ENCODE measurements around the gene FAAP20.

The FAAP20 gene

DNA sequence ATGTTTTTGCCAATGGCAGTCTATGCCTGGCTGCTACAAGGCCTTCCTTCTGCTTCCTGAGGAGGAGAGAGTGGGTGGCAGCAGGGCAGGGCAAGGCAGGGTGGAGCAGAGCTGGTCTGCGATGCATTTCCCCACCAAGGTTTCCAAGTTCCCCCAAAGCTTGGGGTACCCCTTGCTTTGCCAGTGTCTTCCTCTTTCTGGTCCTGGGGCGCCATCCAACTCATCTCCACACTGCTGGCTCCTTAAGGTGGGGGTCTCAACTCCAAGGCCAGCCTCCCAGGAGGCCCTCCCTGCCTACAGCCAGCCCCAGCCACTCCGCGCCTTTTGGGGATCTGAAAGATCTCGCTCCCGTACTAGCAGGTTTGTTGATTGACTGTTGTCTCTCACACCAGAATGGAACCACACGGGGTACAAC, 29.6 kb upstream of the FAAP20 start:
- TF ChIP-seq, protein P1, sequence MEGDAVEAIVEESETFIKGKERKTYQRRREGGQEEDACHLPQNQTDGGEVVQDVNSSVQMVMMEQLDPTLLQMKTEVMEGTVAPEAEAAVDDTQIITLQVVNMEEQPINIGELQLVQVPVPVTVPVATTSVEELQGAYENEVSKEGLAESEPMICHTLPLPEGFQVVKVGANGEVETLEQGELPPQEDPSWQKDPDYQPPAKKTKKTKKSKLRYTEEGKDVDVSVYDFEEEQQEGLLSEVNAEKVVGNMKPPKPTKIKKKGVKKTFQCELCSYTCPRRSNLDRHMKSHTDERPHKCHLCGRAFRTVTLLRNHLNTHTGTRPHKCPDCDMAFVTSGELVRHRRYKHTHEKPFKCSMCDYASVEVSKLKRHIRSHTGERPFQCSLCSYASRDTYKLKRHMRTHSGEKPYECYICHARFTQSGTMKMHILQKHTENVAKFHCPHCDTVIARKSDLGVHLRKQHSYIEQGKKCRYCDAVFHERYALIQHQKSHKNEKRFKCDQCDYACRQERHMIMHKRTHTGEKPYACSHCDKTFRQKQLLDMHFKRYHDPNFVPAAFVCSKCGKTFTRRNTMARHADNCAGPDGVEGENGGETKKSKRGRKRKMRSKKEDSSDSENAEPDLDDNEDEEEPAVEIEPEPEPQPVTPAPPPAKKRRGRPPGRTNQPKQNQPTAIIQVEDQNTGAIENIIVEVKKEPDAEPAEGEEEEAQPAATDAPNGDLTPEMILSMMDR (conservative IDR thresholded peaks at IDR 0.05) = no peak

GRCh38 chr1:2221271-2221670, 26.7 kb upstream of the FAAP20 start:
- H3K27ac ChIP-seq = no peak overlapping the region
- TF ChIP-seq, protein P1 (conservative IDR thresholded peaks at IDR 0.05) = no peak

More for the DNA sequence above, 29.6 kb upstream of the FAAP20 start:
- no peak overlapping the region for H3K27ac ChIP-seq

DNA sequence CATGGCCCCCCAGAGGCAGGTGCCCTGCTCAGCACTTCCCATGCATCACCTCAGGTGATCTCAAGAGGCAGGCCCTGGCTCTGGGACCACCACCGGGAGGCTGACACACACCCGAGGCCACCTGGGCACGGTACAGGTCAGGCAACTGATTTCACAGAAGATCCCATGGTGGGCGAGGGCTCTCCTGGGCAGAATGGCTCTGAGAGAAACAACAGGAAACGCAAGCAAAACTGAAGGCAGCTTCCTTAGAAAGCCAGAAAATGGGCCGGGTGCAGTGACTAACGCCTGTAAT, 22.1 kb upstream of the FAAP20 start:
- TF ChIP-seq, protein P1 (conservative IDR thresholded peaks at IDR 0.05) = no peak
- no peak overlapping the region for H3K27ac ChIP-seq

- TF ChIP-seq, protein P1 (conservative IDR thresholded peaks at IDR 0.05) = no peak
- no peak overlapping the region for H3K27ac ChIP-seq
Measured at GRCh38 chr1:2215909-2216766, 21.6 kb upstream of the FAAP20 start.

- TF ChIP-seq, protein P1 (conservative IDR thresholded peaks at IDR 0.05) = no peak
- H3K27ac ChIP-seq = no peak overlapping the region
Measured at GRCh38 chr1:2215329-2215728, 20.8 kb upstream of the FAAP20 start.

DNA sequence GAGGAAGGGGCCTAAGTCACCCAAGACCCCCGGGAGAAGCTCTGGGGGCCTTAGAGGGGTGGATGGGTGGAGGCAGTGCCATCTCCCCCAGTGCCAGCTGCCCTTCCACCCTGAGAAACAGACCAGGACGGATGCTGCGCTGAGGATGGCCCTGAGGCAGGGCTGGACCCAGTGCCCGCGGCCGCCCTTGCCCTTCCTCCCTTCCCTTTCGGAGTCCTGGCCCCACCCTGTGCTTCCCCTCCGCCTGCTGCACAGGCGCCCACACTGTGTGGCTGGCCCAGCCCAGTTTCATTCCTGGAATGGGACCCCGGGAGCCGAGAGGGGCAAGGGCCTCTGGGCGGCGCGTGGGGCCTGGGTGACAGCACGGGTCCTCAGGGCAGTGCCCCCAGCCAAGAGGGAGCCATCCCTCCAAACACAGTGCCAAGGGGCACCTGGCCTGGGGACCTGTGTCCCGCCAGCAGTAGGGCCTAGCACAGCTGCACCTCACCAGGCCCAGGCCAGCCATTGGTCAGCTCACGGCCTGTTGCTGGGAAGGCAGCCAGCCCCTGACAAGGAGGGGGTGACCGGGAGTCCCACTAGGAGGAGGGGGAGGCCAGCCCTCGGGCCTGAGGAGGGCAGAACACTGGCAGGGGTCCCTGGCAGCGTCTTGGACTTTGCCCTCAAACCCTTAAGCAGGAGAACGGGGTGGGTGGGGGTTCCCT, 20.1 kb upstream of the FAAP20 start:
- TF ChIP-seq, protein P1 (conservative IDR thresholded peaks at IDR 0.05) = no peak
- H3K27ac ChIP-seq = no peak overlapping the region; the same call in 1 of the 2 replicates

Measured in VCaP (cell line).